GM12878 (cell line): ENCODE measurements around the gene ICAM2. TPM values are rescaled to one million over a fixed set of nuclear protein-coding genes. Genes with fewer than 3 reads are reported as not detected.

Experiments used
- ATF3 ChIP-seq: IDR thresholded peaks from 2 replicates; pipeline ENCODE4 v1.6.1; 2011; ENCODE audit warnings: low read depth, mild to moderate bottlenecking, low read length, moderate library complexity, borderline replicate concordance; ENCODE audit errors: extremely low read depth
- BCL11A ChIP-seq: IDR thresholded peaks from 2 replicates; pipeline ENCODE4 v1.6.1; 2011; ENCODE audit warnings: low read depth, low read length
- CBX3 ChIP-seq: fragments of 200-600 bp; sonication (generic); IDR thresholded peaks from 2 replicates; pipeline ENCODE4 v1.6.1; 2016; ENCODE audit warnings: low read depth, borderline replicate concordance
- CEBPZ ChIP-seq: fragments of 150-350 bp; IDR thresholded peaks from 2 replicates; pipeline ENCODE4 v1.6.1; 2016; ENCODE audit warnings: low read depth, low read length
- CREM ChIP-seq: IDR thresholded peaks from 2 replicates; pipeline ENCODE4 v1.6.1; 2014; ENCODE audit warnings: antibody characterized with exemption, low read depth
- ELK1 ChIP-seq: IDR thresholded peaks from 2 replicates; pipeline ENCODE4 v1.6.1; 2012; ENCODE audit warnings: low read depth, low read length, improper control_type of control experiment
- HDGF ChIP-seq: fragments of 450-650 bp; IDR thresholded peaks from 2 replicates; pipeline ENCODE4 v1.6.1; 2016; ENCODE audit warnings: antibody characterized with exemption
- HSF1 ChIP-seq: fragments of 150-350 bp; IDR thresholded peaks from 2 replicates; pipeline ENCODE4 v1.6.1; 2014; ENCODE audit warnings: mild to moderate bottlenecking, low read depth, low read length
- IKZF1 ChIP-seq: fragments of 450-650 bp; conservative IDR thresholded peaks from 2 replicates; pipeline ENCODE4 v1.6.1; 2017; ENCODE audit warnings: antibody characterized with exemption, mild to moderate bottlenecking
- IRF4 ChIP-seq: IDR thresholded peaks from 2 replicates; pipeline ENCODE4 v1.6.1; 2011; ENCODE audit warnings: low read depth, low read length
- IRF5 ChIP-seq: fragments of 450-650 bp; IDR thresholded peaks from 2 replicates; pipeline ENCODE4 v1.6.1; 2017; ENCODE audit warnings: borderline replicate concordance
- NBN ChIP-seq: fragments of 450-650 bp; IDR thresholded peaks from 2 replicates; pipeline ENCODE4 v1.6.1; 2016
- NKRF ChIP-seq: fragments of 450-650 bp; conservative IDR thresholded peaks from 2 replicates; pipeline ENCODE4 v1.6.1; 2017; ENCODE audit warnings: mild to moderate bottlenecking, moderate library complexity
- NR2C2 ChIP-seq: IDR thresholded peaks from 2 replicates; pipeline ENCODE4 v1.6.1; 2011; ENCODE audit warnings: borderline replicate concordance, low read depth; ENCODE audit not compliant: control insufficient read depth, insufficient read length
- NRF1 ChIP-seq: conservative IDR thresholded peaks from 2 replicates; pipeline ENCODE4 v1.6.1; 2011; ENCODE audit warnings: mild to moderate bottlenecking, low read depth, low read length, improper control_type of control experiment
- RELA ChIP-seq: fragments of 450-650 bp; IDR thresholded peaks from 2 replicates; pipeline ENCODE4 v1.8.0; 2014; ENCODE audit warnings: borderline replicate concordance; ENCODE audit not compliant: partially characterized antibody
- SUPT20H ChIP-seq: IDR thresholded peaks from 2 replicates; pipeline ENCODE4 v1.6.1; 2011; ENCODE audit warnings: low read depth, mild to moderate bottlenecking, low read length, moderate library complexity, borderline replicate concordance; ENCODE audit not compliant: control insufficient read depth
- SUZ12 ChIP-seq: fragments of 200-600 bp; sonication (generic); IDR thresholded peaks from one replicate; pipeline ENCODE4 v1.6.1; 2018; ENCODE audit warnings: antibody characterized with exemption, mild to moderate bottlenecking; ENCODE audit not compliant: unreplicated experiment
- TARDBP ChIP-seq: IDR thresholded peaks from 2 replicates; pipeline ENCODE4 v1.6.1; 2016; ENCODE audit warnings: borderline replicate concordance
- polyA plus RNA-seq, 11 experiments: library from polyadenylated mRNA; depleted of rRNA in 4 of 11; unstranded in 6 of 11; stranded (reverse) in 5 of 11; fragments of >200 nt; fragmentation: Nextera tagmentation in 4 of 11; fragmentation: Illumina TruSeq in 1 of 11; extraction: Ambion mirVana in 4 of 11; extraction: Trizol in 1 of 11; gene quantifications; 1 replicate in 1 of 11; 2 replicates in 10 of 11; pipeline versions ENCODE4 v1.2.1 to v1.2.3, GENCODE V29; 2011 to 2016; ENCODE audit warnings: inconsistent platforms in 2 of 11, missing spikeins in 2 of 11, low read depth in 1 of 11
- total RNA-seq, 4 experiments: library from RNA; depleted of rRNA in 3 of 4; stranded (reverse); fragments of >200 nt in 3 of 4; fragmentation: Illumina TruSeq in 1 of 4; extraction: Trizol in 1 of 4; gene quantifications; 2 replicates each; pipeline versions ENCODE4 v1.2.1 to v1.2.3, GENCODE V29; 2013 to 2021

The ICAM2 gene
- total and polyA plus RNA-seq, 10 of the 15 experiments (the other 5 are each of a cell fraction or from before 2014, with no cell fraction given): 23.6 to 108 (median 58.1) TPM

GRCh38 chr17:64028874-64029464, 8.5 kb upstream of the ICAM2 start (continued):
- TF ChIP-seq ATF3: no peak
- no peak for TF ChIP-seq HDGF
- TF ChIP-seq CEBPZ: no peak
- no peak for TF ChIP-seq NR2C2
- TF ChIP-seq CBX3: no peak
- no peak for TF ChIP-seq ELK1
- TF ChIP-seq TARDBP: no peak
- TF ChIP-seq IRF4: no peak
- TF ChIP-seq SUZ12: no peak
- no peak for TF ChIP-seq NKRF
- no peak for TF ChIP-seq IRF5
- TF ChIP-seq NRF1: no peak
- no peak for TF ChIP-seq RELA
- TF ChIP-seq HSF1: no peak
- no peak for TF ChIP-seq BCL11A
- no peak for TF ChIP-seq SUPT20H
- no peak for TF ChIP-seq NBN
- no peak for TF ChIP-seq IKZF1
- no peak for TF ChIP-seq CREM
